ENCODE data around the gene TOM1L2. TPM values are rescaled to one million over a fixed set of nuclear protein-coding genes. Genes with fewer than 3 reads are reported as not detected.

Gene TOM1L2
- total RNA-seq, 3 donors from 2014 or later, result 67.8 to 101 (median 87.7) TPM

DNA sequence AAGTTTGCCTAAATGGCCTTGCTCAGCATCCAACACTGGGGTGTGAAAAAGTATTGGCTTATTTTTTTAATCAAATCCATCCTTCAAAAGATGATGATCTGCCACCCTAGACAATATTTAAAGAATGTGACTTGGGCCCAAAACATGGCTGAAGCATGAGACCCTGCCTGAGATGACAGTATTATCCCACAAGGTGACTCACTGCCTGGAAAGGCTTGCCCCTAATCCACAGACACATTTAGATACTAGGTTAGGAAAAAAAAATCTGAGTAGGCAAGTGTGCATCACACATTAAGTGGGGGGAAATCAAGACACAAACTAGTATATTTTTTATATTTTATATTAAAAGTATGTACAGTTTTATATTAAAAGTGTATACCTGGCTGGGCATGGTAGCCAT is 38.4 kb downstream of the TOM1L2 start:
- intact Hi-C loops (cut with DNase I, micrococcal nuclease), result no loop called here
- TF ChIP-seq, protein P1, sequence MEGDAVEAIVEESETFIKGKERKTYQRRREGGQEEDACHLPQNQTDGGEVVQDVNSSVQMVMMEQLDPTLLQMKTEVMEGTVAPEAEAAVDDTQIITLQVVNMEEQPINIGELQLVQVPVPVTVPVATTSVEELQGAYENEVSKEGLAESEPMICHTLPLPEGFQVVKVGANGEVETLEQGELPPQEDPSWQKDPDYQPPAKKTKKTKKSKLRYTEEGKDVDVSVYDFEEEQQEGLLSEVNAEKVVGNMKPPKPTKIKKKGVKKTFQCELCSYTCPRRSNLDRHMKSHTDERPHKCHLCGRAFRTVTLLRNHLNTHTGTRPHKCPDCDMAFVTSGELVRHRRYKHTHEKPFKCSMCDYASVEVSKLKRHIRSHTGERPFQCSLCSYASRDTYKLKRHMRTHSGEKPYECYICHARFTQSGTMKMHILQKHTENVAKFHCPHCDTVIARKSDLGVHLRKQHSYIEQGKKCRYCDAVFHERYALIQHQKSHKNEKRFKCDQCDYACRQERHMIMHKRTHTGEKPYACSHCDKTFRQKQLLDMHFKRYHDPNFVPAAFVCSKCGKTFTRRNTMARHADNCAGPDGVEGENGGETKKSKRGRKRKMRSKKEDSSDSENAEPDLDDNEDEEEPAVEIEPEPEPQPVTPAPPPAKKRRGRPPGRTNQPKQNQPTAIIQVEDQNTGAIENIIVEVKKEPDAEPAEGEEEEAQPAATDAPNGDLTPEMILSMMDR (IDR thresholded peaks at IDR 0.05), result no peak
- Histone ChIP-seq H3K36me3 (ENCODE audit: low read depth) (no peaks in the 10 kb centered on the region), H3K4me3 (no peak overlapping the region), H3K9me3 (no peaks in the 10 kb centered on the region), H3K4me1 (ENCODE audit: low read depth) (peaks cover 39% of the 10 kb centered on the region)
- ATAC-seq (no peak), DNase-seq (no peak)

DNA sequence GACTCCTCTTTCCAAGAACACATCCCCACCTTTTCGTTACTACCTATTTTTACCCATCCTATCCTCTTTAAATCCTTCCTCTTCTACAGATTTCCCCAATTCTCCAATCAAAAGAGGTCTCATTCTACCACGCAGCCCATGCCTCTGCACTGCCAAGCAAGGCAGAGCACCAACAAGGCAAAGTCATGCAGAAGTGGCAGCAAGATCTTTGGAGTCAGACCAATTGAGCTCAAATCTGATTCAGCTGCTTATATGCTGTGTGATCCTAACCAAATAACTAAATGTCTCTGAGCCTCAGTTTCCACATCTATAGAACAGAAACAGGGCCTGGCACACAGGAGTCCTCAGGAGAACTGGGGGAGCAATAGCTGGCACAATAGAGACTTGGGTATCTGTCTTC is 41.0 kb downstream of the TOM1L2 start:
- no peaks in the 10 kb centered on the region for H3K36me3 ChIP-seq (ENCODE audit: low read depth)
- no peak overlapping the region for H3K4me3 ChIP-seq
- H3K9me3 ChIP-seq, result no peaks in the 10 kb centered on the region
- no peak for DNase-seq
- intact Hi-C loops (cut with DNase I, micrococcal nuclease), result no loop called here
- ATAC-seq, result no peak
- H3K4me1 ChIP-seq (ENCODE audit: low read depth), result peaks cover 13% of the 10 kb centered on the region
- TF ChIP-seq, protein P1 (IDR thresholded peaks at IDR 0.05), result no peak

DNA sequence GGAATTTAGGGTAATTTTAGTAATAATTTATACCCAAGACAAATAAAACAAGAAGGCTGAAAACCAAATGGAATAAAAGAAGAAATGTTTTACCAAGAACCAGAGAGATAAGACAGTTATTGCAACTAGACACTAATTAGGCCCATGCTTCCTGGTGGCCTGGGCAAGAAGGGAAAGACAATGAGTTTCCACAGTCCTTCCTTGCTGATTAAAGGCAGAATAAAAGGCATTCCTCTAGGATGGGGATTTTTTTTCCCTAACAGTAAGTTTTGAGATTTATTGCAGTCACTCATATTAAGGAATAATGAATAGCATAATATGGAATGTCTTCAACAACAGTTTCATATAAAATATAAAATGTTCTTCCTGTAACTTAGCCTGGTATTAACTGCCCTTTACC is 41.5 kb downstream of the TOM1L2 start:
- H3K4me1 ChIP-seq (ENCODE audit: low read depth), result peaks cover 8% of the 10 kb centered on the region
- ATAC-seq (no peak), DNase-seq (no peak)
- TF ChIP-seq, protein P1 (IDR thresholded peaks at IDR 0.05), result no peak
- H3K4me3 ChIP-seq, result no peak overlapping the region
- H3K9me3 ChIP-seq, result no peaks in the 10 kb centered on the region
- H3K36me3 ChIP-seq (ENCODE audit: low read depth), result no peaks in the 10 kb centered on the region
- intact Hi-C loops (cut with DNase I, micrococcal nuclease), result no loop called here

DNA sequence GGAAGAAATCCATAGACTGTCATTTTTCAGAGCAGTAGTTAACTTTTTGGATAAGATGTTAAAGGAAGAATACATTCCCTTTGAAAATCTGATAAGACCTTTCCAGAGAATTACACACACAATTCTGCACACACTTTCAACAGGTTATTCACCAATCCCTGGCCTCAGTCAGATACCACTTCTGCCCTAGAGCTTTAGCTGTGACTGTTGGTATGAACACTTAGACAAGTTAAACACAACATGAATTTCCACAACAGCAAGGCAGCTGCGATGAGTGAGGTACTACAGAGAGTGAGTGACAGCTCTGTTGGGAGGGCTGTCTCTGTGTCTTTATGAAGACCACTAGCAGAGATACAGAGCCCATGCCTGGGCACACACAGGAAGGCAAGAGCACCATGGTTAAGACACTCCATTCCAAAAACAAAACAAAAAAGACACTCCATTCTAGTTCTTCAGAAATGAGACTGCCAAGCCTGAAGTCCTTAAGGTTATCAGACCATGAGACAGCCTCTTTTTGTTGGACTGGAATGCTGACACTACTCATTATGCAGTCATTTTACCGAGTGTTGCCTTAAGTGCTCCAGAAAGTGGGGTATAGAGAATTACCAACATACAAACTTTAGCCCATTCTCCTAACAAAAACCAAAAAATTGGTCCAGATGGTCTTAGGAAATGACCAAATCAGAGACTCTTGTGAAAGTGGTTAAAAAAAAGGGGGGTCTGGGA is 42.4 kb downstream of the TOM1L2 start:
- Histone ChIP-seq H3K36me3 (ENCODE audit: low read depth) (no peaks in the 10 kb centered on the region), H3K4me3 (no peak overlapping the region), H3K4me1 (ENCODE audit: low read depth) (no peaks in the 10 kb centered on the region), H3K9me3 (no peaks in the 10 kb centered on the region)
- no peak for DNase-seq
- TF ChIP-seq, protein P1 (IDR thresholded peaks at IDR 0.05), result no peak
- ATAC-seq, result no peak
- intact Hi-C loops (cut with DNase I, micrococcal nuclease), result no loop called here

DNA sequence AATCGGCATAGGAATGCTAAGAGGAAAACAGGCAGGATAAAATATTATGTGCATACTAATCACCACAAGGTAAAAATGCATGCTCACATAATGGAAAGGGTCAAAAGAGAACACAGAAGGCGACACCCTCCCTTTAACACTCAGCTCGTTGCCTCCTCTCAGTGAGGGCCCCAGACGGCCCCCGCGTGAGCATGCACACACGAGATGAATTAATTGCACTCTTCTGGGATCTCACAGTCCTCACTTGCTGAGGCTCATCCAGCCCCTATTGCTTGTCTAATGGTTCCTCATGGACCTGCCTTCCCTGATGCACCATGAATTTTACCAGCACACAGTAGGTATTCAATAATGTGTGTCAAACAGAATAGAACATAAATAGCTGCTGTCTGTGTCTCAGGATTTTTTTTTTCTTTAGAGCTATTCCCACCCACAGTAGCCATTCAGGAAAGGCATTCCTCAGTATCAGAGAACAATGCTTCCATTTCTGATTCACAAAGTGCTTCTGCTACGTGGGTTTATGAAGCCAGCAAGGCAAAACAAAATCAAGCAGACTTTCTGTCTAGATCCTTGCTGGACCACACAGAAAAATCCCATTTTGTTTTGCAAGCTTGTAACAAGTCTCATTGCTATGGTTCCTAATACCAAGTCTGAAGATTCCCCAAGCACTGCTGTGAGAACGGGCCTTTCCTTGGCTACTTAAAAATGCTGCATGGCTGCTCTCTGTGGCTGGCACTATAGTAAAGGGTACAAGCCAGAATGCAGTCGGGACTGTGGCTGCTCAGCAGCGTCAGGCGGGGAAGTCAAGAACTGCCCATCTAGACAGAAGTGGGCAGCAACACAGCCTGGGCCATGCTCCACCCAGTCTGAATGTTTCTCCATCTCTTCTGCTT is 43.6 kb downstream of the TOM1L2 start:
- Histone ChIP-seq H3K4me3 (no peak overlapping the region), H3K9me3 (no peaks in the 10 kb centered on the region), H3K36me3 (ENCODE audit: low read depth) (no peaks in the 10 kb centered on the region), H3K4me1 (ENCODE audit: low read depth) (peaks cover 4% of the 10 kb centered on the region)
- DNase-seq (no peak), ATAC-seq (no peak)
- TF ChIP-seq, protein P1 (IDR thresholded peaks at IDR 0.05), result no peak
- intact Hi-C loops (cut with DNase I, micrococcal nuclease), result no loop called here

Data from mucosa of descending colon (tissue), 3 donors.